HepG2 (cell line): Measurements from ENCODE around the gene ACSM3. TPM values are rescaled to one million over a fixed set of nuclear protein-coding genes. Genes with fewer than 3 reads are reported as not detected.

Experiments
- ATAC-seq: fragments of 200-7000 bp; cut with Tn5 transposase; 3 replicates; pipeline ENCODE4 v1.9.1; 2020; ENCODE audit warnings: mild to moderate bottlenecking, moderate library complexity
- BruUV-seq: library from RNA; stranded (reverse); fragments of 400-500 nt; replicated peaks from 2 replicates; lab custom pipeline; 2021; lab: Mats Ljungman, UMichigan
- CTCF ChIA-PET: fragments of 300-600 bp; formaldehyde crosslinking; extraction: SDS; loops from one replicate; lab custom pipeline; 2021; ENCODE audit warnings: low total read pairs, inconsistent platforms, low intra/inter-chr PET ratio; lab: Yijun Ruan, JAX
- POLR2A ChIA-PET: fragments of 350-600 bp; sonication (Branson Sonifier 250); formaldehyde crosslinking; loops from one replicate; lab custom pipeline; 2020; ENCODE audit warnings: antibody characterized with exemption, inconsistent platforms; lab: Yijun Ruan, JAX
- DNase-seq: peaks from one replicate; pipeline ENCODE4 v3.0.0-alpha.2; 2015; ENCODE audit warnings: low spot score
- FAIRE-seq: peaks from 3 replicates; lab custom pipeline; 2011; peaks lifted over from hg19 to GRCh38; lab: Jason Lieb, UNC
- H2AFZ ChIP-seq: one replicate; pipeline ENCODE4 v1.6.1; 2011; ENCODE audit warnings: low read length, inconsistent platforms
- H3K27ac ChIP-seq: fragments of 300-600 bp; 3 replicates; pipeline ENCODE4 v1.8.0; 2011; ENCODE audit warnings: mixed run types, mild to moderate bottlenecking, mixed read lengths, low read length, inconsistent platforms; ENCODE audit not compliant: insufficient read depth; ENCODE audit errors: extremely low read length
- H3K27me3 ChIP-seq, 2 experiments: fragments of 200-600 bp in 1 of 2; 2 replicates in 1 of 2; 3 replicates in 1 of 2; pipeline versions ENCODE4 v1.6.0 to v1.8.0; 2011; ENCODE audit warnings: low read length in 2 of 2, mild to moderate bottlenecking in 2 of 2, moderate library complexity in 2 of 2, inconsistent platforms in 1 of 2; ENCODE audit not compliant: insufficient read depth in 2 of 2, control insufficient read depth in 1 of 2
- H3K36me3 ChIP-seq, 2 experiments: fragments of 200-600 bp in 1 of 2; replicated peaks in 1 of 2; 2 replicates in 1 of 2; 3 replicates in 1 of 2; pipeline versions ENCODE4 v1.5.1 to v1.8.0; 2011; ENCODE audit warnings: low read length in 2 of 2, inconsistent platforms in 1 of 2; ENCODE audit not compliant: insufficient read depth in 2 of 2, control insufficient read depth in 1 of 2
- H3K4me1 ChIP-seq: 2 replicates; pipeline ENCODE4 v1.5.1; 2012; ENCODE audit warnings: low read length, inconsistent platforms; ENCODE audit not compliant: insufficient read depth
- H3K4me2 ChIP-seq: 2 replicates; pipeline ENCODE4 v1.6.0; 2011; ENCODE audit warnings: low read depth, low read length, inconsistent platforms
- H3K4me3 ChIP-seq, 3 experiments: fragments of 200-600 bp in 1 of 3; sonication (generic), shearing (Covaris generic) in 1 of 3; replicated peaks in 1 of 3; 2 replicates each; pipeline ENCODE4 v1.5.1; 2011 to 2016; ENCODE audit warnings: low read length in 3 of 3, inconsistent platforms in 2 of 3, low read depth in 2 of 3, mild to moderate bottlenecking in 2 of 3, control low read depth in 1 of 3, mixed read lengths in 1 of 3; ENCODE audit not compliant: insufficient read depth in 1 of 3
- H3K79me2 ChIP-seq: one replicate; pipeline ENCODE4 v1.6.1; 2011; ENCODE audit warnings: low read length, inconsistent platforms; ENCODE audit not compliant: insufficient read depth
- H3K9ac ChIP-seq: 2 replicates; pipeline ENCODE4 v1.6.0; 2011; ENCODE audit warnings: mild to moderate bottlenecking, low read depth, low read length, inconsistent platforms; ENCODE audit not compliant: insufficient read depth
- H3K9me3 ChIP-seq: 2 replicates; pipeline ENCODE4 v1.5.1; 2012; ENCODE audit warnings: mild to moderate bottlenecking, low read length
- H4K20me1 ChIP-seq: 2 replicates; pipeline ENCODE4 v1.6.0; 2011; ENCODE audit warnings: inconsistent platforms, mild to moderate bottlenecking, low read length, moderate library complexity; ENCODE audit not compliant: insufficient read depth
- AGO1 ChIP-seq: fragments of 200-400 bp; formaldehyde crosslinking; IDR thresholded peaks from 2 replicates; pipeline ENCODE4 v1.6.1; 2017; ENCODE audit warnings: mild to moderate bottlenecking, low read depth, low read length, moderate library complexity; ENCODE audit not compliant: poor library complexity, severe bottlenecking
- EZH2 ChIP-seq: conservative IDR thresholded peaks from 2 replicates; pipeline ENCODE4 v1.6.1; 2012; ENCODE audit warnings: mild to moderate bottlenecking, low read depth, low read length, moderate library complexity
- FOSL2 ChIP-seq: sonication (generic); formaldehyde crosslinking; IDR thresholded peaks from 2 replicates; pipeline ENCODE4 v1.4.0; 2020; ENCODE audit warnings: missing genetic modification reagents
- GRHL1 ChIP-seq: sonication (generic); formaldehyde crosslinking; conservative IDR thresholded peaks from 2 replicates; pipeline ENCODE4 v1.8.0; 2022; ENCODE audit warnings: missing genetic modification reagents
- KDM5A ChIP-seq: fragments of 200-600 bp; sonication (generic); IDR thresholded peaks from 2 replicates; pipeline ENCODE4 v1.7.0; 2018; ENCODE audit warnings: antibody characterized with exemption, mild to moderate bottlenecking, low read length, borderline replicate concordance
- MTF2 ChIP-seq: sonication (generic); formaldehyde crosslinking; IDR thresholded peaks from 2 replicates; pipeline ENCODE4 v1.5.0; 2020; ENCODE audit warnings: missing genetic modification reagents, borderline replicate concordance
- PCBP2 ChIP-seq: fragments of 200-400 bp; formaldehyde crosslinking; optimal IDR thresholded peaks from 2 replicates; pipeline ENCODE3; 2018; ENCODE audit warnings: low read length, low read depth; ENCODE audit not compliant: poor library complexity, severe bottlenecking
- ZBTB3 ChIP-seq: sonication (generic); formaldehyde crosslinking; IDR thresholded peaks from 2 replicates; pipeline ENCODE4 v1.4.0; 2020; ENCODE audit warnings: low read depth, mild to moderate bottlenecking, moderate library complexity, missing genetic modification reagents, borderline replicate concordance
- ZFP1 ChIP-seq: IDR thresholded peaks from 2 replicates; pipeline ENCODE4 v1.6.1; 2016
- ZMAT5 ChIP-seq: sonication (generic); formaldehyde crosslinking; IDR thresholded peaks from 2 replicates; pipeline ENCODE4 v1.5.0; 2020; ENCODE audit warnings: mild to moderate bottlenecking, low read depth, missing genetic modification reagents, borderline replicate concordance
- ZNF121 ChIP-seq: sonication (generic); formaldehyde crosslinking; IDR thresholded peaks from 2 replicates; pipeline ENCODE4 v1.5.0; 2020; ENCODE audit warnings: mild to moderate bottlenecking, missing genetic modification reagents
- ZNF251 ChIP-seq: sonication (generic); formaldehyde crosslinking; IDR thresholded peaks from 2 replicates; pipeline ENCODE4 v1.9.0; 2021; ENCODE audit warnings: mild to moderate bottlenecking, missing genetic modification reagents
- ZNF30 ChIP-seq: sonication (generic); formaldehyde crosslinking; IDR thresholded peaks from 2 replicates; pipeline ENCODE4 v1.5.0; 2020; ENCODE audit warnings: mild to moderate bottlenecking, missing genetic modification reagents
- ZNF33B ChIP-seq: sonication (generic); formaldehyde crosslinking; IDR thresholded peaks from 2 replicates; pipeline ENCODE4 v1.5.1; 2020; ENCODE audit warnings: mild to moderate bottlenecking, missing genetic modification reagents
- ZNF646 ChIP-seq: sonication (generic); formaldehyde crosslinking; IDR thresholded peaks from 2 replicates; pipeline ENCODE4 v1.9.0; 2021; ENCODE audit warnings: mild to moderate bottlenecking, missing genetic modification reagents
- in situ Hi-C: cut with HindIII; loops from 2 replicates; pipeline ENCODE4 v1.10.0; 2017; ENCODE audit warnings: low pct_unique_long_range_greater_than_20kb; ENCODE audit not compliant: extremely low pct_ligation_motif_present
- intact Hi-C: fragments of 100-400 bp; cut with micrococcal nuclease; formaldehyde crosslinking; loops from one replicate; pipeline ENCODE4 v1.10.0; 2022; ENCODE audit not compliant: unreplicated experiment
- polyA plus RNA-seq, 8 experiments: library from polyadenylated mRNA; depleted of rRNA in 3 of 8; stranded (reverse) in 7 of 8; unstranded in 1 of 8; fragments of >200 nt; fragmentation: Illumina TruSeq in 4 of 8; extraction: Trizol in 4 of 8; gene quantifications; 2 replicates each; pipeline versions ENCODE4 v1.2.1 to v1.2.3, GENCODE V29; 2011 to 2016; ENCODE audit warnings: low read depth in 4 of 8, missing spikeins in 1 of 8, mixed read lengths in 1 of 8; ENCODE audit not compliant: insufficient read depth in 1 of 8
- total RNA-seq, 5 experiments: library from RNA; depleted of rRNA; stranded (reverse); fragments of >200 nt; fragmentation: Illumina TruSeq; extraction: Trizol; gene quantifications; 2 replicates each; pipeline ENCODE4 v1.2.3, GENCODE V29; 2016; ENCODE audit warnings: low read depth in 1 of 5

The ACSM3 gene
- total and polyA plus RNA-seq, 2 of the 13 experiments (the other 11 are each of a cell fraction or from before 2014, with no cell fraction given), result 74.0 to 108 TPM

- TF ChIP-seq ZNF646 (no peak), GRHL1 (CRISPR knock-in tag) (no peak), ZNF33B (CRISPR knock-in tag) (no peak)
- TF ChIP-seq, all 625 proteins: peak for 0
Measured at GRCh38 chr16:20782470-20782869, 18.7 kb downstream of the ACSM3 start (continued).

- intact Hi-C loops (no loop called here), in situ Hi-C loops (no loop called here)
- H3K9ac ChIP-seq, result no peak overlapping the region
- CTCF ChIA-PET, result no interaction called here
- H3K36me3 ChIP-seq, result peaks cover 7 to 16% of the 10 kb centered on the region in 2 experiments; a peak in 4 of 5 replicates
- H4K20me1 ChIP-seq, result no peaks in the 10 kb centered on the region
- FAIRE-seq, result no peak
- H2AFZ ChIP-seq, result no peak overlapping the region
- H3K4me1 ChIP-seq, result no peaks in the 10 kb centered on the region
- POLR2A ChIA-PET, result no interaction called here
- no peak for DNase-seq
- no peak overlapping the region for H3K27ac ChIP-seq
- BruUV-seq, result no TSS peak
- H3K79me2 ChIP-seq, result no peaks in the 10 kb centered on the region
- no peak for ATAC-seq
- no peaks in the 10 kb centered on the region for H3K9me3 ChIP-seq
- no peak overlapping the region for H3K4me3 ChIP-seq
- H3K4me2 ChIP-seq, result no peak overlapping the region
- no peaks in the 10 kb centered on the region for H3K27me3 ChIP-seq
- TF ChIP-seq ZNF121 (CRISPR knock-in tag) (no peak), ZMAT5 (no peak), ZNF30 (no peak), MTF2 (no peak), AGO1 (no peak), ZBTB3 (CRISPR knock-in tag) (no peak), ZNF251 (CRISPR knock-in tag) (no peak), PCBP2 (no peak), KDM5A (no peak), FOSL2 (CRISPR knock-in tag) (no peak), EZH2 (no peak), ZFP1 (CRISPR knock-in tag) (no peak)
Measured at GRCh38 chr16:20784204-20784603, 20.4 kb downstream of the ACSM3 start.
